ENCODE data around the gene PELI1. TPM values are rescaled to one million over a fixed set of nuclear protein-coding genes. Genes with fewer than 3 reads are reported as not detected.

PELI1 gene
- total RNA-seq, 1 donor from 2014 or later = 72.4 TPM

DNA sequence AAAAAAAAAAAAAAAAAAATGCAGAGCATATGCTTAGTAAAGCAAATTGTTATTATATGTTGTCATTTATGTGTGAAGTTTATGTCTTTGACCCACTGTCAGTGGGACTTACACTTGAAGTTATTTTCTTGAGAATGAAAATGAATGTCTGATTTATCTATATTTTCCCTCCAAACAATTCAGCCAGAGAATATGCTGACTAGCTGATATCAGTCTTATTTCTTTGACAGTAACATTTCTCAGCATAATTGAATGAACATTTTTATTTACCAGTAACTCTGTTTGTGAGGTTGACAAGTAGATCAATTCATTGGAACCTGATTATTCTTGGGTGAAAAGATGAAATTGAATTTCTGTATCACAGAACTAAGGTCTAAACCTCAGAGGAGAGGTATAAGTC lies 85.0 kb downstream of the PELI1 start:
- H3K27me3 Mint-ChIP-seq = no peaks in the 10 kb centered on the region
- no peak overlapping the region for H3K27ac Mint-ChIP-seq
- TF ChIP-seq, protein P1, sequence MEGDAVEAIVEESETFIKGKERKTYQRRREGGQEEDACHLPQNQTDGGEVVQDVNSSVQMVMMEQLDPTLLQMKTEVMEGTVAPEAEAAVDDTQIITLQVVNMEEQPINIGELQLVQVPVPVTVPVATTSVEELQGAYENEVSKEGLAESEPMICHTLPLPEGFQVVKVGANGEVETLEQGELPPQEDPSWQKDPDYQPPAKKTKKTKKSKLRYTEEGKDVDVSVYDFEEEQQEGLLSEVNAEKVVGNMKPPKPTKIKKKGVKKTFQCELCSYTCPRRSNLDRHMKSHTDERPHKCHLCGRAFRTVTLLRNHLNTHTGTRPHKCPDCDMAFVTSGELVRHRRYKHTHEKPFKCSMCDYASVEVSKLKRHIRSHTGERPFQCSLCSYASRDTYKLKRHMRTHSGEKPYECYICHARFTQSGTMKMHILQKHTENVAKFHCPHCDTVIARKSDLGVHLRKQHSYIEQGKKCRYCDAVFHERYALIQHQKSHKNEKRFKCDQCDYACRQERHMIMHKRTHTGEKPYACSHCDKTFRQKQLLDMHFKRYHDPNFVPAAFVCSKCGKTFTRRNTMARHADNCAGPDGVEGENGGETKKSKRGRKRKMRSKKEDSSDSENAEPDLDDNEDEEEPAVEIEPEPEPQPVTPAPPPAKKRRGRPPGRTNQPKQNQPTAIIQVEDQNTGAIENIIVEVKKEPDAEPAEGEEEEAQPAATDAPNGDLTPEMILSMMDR (IDR thresholded peaks at IDR 0.05; ENCODE audit: unreplicated experiment) = no peak
- H3K4me3 Mint-ChIP-seq (ENCODE audit: low read depth) = no peak overlapping the region
- H3K4me1 Mint-ChIP-seq (ENCODE audit: low read depth) = peaks cover 17% of the 10 kb centered on the region
- DNase-seq (ENCODE audit: low spot score, unreplicated experiment) = no peak
- H3K9me3 Mint-ChIP-seq (ENCODE audit: low read depth) = no peaks in the 10 kb centered on the region
- H3K36me3 Mint-ChIP-seq (ENCODE audit: insufficient read depth) = no peaks in the 10 kb centered on the region

DNA sequence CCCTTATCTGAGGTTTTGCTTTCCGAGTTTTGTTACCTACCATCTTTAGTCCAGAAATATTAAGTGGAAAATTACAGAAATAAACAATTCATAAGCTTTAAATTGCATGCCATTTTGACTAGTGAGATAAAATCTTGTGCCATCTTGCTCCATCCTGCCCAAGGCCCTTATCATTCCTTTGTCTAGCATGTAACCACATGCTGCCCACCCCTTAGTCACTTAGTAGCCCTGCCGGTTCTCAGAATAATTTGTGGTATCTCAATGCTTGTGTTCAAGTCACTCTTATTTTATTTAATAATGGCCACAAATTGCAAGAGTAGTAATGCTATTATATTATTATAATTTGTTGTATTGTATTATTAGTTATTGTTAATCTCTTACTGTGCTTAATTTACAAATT lies 88.2 kb downstream of the PELI1 start:
- Mint-ChIP-seq H3K27me3 (no peaks in the 10 kb centered on the region), H3K4me1 (ENCODE audit: low read depth) (peaks cover 7% of the 10 kb centered on the region), H3K27ac (no peak overlapping the region), H3K36me3 (ENCODE audit: insufficient read depth) (no peaks in the 10 kb centered on the region), H3K9me3 (ENCODE audit: low read depth) (no peaks in the 10 kb centered on the region), H3K4me3 (ENCODE audit: low read depth) (no peak overlapping the region)
- no peak for DNase-seq (ENCODE audit: low spot score, unreplicated experiment)
- TF ChIP-seq, protein P1 (IDR thresholded peaks at IDR 0.05; ENCODE audit: unreplicated experiment) = no peak

DNA sequence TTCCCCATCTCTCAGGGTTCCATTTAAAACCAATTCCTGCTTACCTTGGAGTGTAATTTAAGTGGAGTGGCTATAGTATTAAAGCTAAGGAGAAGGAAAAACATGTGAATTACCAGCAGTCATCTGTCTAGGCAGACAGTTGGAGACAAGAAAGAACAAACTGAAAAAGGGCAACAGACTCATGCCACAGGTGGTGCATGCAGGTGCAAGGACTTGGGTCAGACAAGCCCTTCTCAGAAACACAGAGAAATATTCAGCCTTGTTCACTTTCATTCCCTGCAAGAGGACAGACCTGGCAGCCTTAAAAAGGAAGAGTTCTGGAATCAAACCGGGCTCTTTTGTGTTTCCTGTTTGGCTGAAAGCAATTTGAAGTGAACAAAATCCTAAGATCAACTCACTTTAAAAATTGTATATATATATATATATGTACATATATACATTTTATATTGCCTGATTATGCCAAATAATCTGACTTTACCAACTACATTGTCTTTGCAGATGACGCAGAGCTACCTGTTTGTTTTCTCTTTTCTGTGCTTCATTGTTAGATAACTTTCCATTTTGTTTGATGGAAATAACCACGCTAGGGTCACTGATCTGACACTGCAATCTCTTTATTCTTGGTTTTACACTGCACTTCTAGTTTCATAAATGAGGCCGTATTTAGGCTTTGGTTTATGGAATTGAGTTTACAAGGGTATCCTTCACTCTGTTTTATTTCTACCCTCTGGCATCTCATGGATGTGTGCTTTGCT lies 89.9 kb downstream of the PELI1 start:
- peaks cover 8% of the 10 kb centered on the region for H3K4me1 Mint-ChIP-seq (ENCODE audit: low read depth)
- no peak for DNase-seq (ENCODE audit: low spot score, unreplicated experiment)
- no peaks in the 10 kb centered on the region for H3K9me3 Mint-ChIP-seq (ENCODE audit: low read depth)
- H3K4me3 Mint-ChIP-seq (ENCODE audit: low read depth) = no peak overlapping the region
- H3K36me3 Mint-ChIP-seq (ENCODE audit: insufficient read depth) = no peaks in the 10 kb centered on the region
- no peak overlapping the region for H3K27ac Mint-ChIP-seq
- H3K27me3 Mint-ChIP-seq = no peaks in the 10 kb centered on the region
- TF ChIP-seq, protein P1 (IDR thresholded peaks at IDR 0.05; ENCODE audit: unreplicated experiment) = no peak

DNA sequence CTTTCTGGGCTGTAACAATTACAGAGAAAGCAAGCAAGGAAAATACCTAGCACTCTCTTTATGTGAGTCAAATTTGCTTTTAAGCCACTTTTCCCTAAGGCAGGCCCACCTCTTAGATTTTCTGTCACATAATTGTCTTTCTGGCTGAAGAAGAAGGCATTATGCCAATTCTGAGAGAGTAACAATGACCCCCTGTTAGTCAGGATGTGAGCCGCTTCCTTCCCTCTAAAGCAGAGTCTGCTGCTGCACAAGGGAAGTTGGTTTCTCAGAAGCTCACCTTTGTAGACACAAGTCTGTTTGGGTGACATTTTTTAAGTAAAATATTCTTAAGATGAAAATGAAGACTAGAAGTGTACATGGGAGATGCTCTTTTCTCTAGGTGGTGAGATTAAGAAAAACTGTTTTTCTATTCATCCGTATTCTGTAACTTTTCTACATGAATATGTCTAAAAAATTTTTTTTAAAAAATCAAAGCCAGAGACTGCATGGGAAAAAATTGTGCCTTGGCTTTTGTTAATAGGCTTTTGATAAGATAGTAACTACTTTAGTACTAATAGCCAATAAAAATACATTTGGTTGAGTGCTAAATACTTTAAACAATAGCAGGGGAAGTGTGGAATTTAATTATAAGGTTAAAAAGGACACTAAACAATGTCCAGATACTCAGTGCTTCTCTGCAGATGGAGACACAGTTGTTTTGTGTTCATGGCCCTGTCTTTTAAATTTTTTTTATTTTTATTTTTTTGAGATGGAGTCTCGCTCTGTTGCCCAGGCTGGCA lies 91.6 kb downstream of the PELI1 start:
- H3K4me3 Mint-ChIP-seq (ENCODE audit: low read depth) = no peak overlapping the region
- no peaks in the 10 kb centered on the region for H3K36me3 Mint-ChIP-seq (ENCODE audit: insufficient read depth)
- no peaks in the 10 kb centered on the region for H3K9me3 Mint-ChIP-seq (ENCODE audit: low read depth)
- peaks cover 8% of the 10 kb centered on the region for H3K4me1 Mint-ChIP-seq (ENCODE audit: low read depth)
- DNase-seq (ENCODE audit: low spot score, unreplicated experiment) = no peak
- no peak overlapping the region for H3K27ac Mint-ChIP-seq
- TF ChIP-seq, protein P1 (IDR thresholded peaks at IDR 0.05; ENCODE audit: unreplicated experiment) = no peak
- no peaks in the 10 kb centered on the region for H3K27me3 Mint-ChIP-seq

DNA sequence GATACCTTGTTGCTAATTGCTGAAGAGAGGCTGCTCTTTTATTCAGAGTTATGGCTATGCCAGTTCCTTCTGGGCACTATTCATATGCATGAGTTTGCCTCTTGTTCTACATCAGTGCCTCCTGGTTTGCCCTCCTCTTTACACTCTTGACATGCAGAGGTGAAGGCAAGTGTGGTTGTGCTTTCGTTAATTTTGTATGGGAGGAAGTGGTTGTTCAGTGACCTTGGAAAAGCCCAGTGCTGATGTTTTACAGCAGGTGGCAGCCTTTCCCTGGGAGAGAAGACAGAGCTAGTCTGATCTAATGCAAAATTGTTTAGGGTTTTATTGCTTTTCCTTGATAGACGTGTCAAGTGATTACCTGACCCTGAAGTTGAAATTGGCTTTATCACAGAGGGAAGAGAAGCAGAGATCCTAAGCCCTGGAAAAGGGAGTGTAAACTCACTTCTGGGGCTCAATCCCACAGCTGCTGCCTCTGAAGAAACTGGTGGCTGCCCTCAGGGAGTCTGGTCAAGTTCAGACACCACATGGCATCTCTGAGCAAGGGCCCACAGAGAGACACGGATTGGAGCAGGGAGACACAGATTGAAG lies 94.5 kb downstream of the PELI1 start:
- TF ChIP-seq, protein P1 (IDR thresholded peaks at IDR 0.05; ENCODE audit: unreplicated experiment) = peak; percentile 78
- DNase-seq (ENCODE audit: low spot score, unreplicated experiment) = peak; percentile 23
- Mint-ChIP-seq H3K4me1 (ENCODE audit: low read depth) (peaks cover 6% of the 10 kb centered on the region), H3K9me3 (ENCODE audit: low read depth) (no peaks in the 10 kb centered on the region), H3K36me3 (ENCODE audit: insufficient read depth) (no peaks in the 10 kb centered on the region), H3K27me3 (no peaks in the 10 kb centered on the region), H3K27ac (no peak overlapping the region), H3K4me3 (ENCODE audit: low read depth) (no peak overlapping the region)

Measured in progenitor cell of endocrine pancreas (in vitro differentiated cells).